ENCODE measurements around the gene SHC3. TPM values are rescaled to one million over a fixed set of nuclear protein-coding genes. Genes with fewer than 3 reads are reported as not detected.

Gene SHC3
- total RNA-seq, 2 experiments from 2014 or later: not detected

GRCh38 chr9:89014153-89014552 is 164.5 kb downstream of the SHC3 start:
- H3K27me3 Mint-ChIP-seq: peaks cover 2% of the 10 kb centered on the region
- ChIA-PET CTCF (no interaction called here), POLR2A (no interaction called here)
- DNase-seq (no peak), ATAC-seq (no peak)
- no peak for TF ChIP-seq CTCF (IDR thresholded peaks at IDR 0.05)
- no peak overlapping the region for H3K27ac Mint-ChIP-seq
- H3K4me1 Mint-ChIP-seq (ENCODE audit: low read depth): no peaks in the 10 kb centered on the region
- no peaks in the 10 kb centered on the region for H3K9me3 Mint-ChIP-seq
- intact Hi-C loops (cut with micrococcal nuclease): no loop called here
- no peak overlapping the region for H3K4me3 Mint-ChIP-seq
- no peaks in the 10 kb centered on the region for H3K36me3 Mint-ChIP-seq (ENCODE audit: low read depth)

- ATAC-seq (no peak), DNase-seq (no peak)
- no peaks in the 10 kb centered on the region for H3K9me3 Mint-ChIP-seq
- no peak overlapping the region for H3K27ac Mint-ChIP-seq
- H3K4me1 Mint-ChIP-seq (ENCODE audit: low read depth): no peaks in the 10 kb centered on the region
- H3K36me3 Mint-ChIP-seq (ENCODE audit: low read depth): no peaks in the 10 kb centered on the region
- no peak for TF ChIP-seq CTCF (IDR thresholded peaks at IDR 0.05)
- intact Hi-C loops (cut with micrococcal nuclease): no loop called here
- ChIA-PET CTCF (no interaction called here), POLR2A (no interaction called here)
- H3K27me3 Mint-ChIP-seq: peaks cover 2% of the 10 kb centered on the region
- no peak overlapping the region for H3K4me3 Mint-ChIP-seq
Measured at GRCh38 chr9:89013660-89014059, 165.0 kb downstream of the SHC3 start.

DNA sequence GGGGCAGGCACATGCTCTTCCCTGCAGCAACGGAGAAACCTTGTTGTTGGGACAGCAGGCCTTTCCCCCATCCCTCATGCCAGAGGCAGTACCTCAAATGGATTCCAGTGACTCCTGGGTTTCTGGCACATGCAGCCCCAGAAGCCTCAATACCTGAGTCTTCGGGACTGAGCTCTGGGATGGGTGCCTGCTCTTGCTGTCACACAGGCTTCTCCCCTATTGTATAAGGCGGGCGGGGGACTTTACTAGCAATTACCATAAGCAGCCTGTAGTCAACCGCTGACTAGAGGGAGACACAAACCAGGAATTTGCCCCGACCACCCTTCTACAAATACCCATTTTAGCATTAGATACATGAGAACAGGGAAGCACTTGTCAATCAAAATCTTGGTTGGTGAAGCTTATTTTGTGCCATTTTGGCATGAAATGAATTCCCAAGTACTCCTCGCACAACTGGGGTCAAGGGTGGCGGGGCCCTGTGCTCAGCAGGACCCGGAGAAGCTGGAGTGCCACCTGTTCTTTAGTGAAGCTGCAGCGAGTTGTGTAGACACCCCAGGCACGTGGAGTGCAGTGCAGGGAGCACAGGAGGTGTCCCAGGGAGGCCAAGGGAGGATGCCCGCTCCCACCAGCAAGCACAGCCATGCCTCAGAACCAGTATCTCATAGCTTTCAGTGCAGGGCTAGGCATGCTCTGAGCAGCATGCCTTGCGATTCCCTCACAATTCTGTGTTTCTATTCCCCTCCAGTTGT is 166.2 kb downstream of the SHC3 start:
- TF ChIP-seq CTCF (IDR thresholded peaks at IDR 0.05): no peak
- no peak for ATAC-seq
- no peak overlapping the region for H3K27ac Mint-ChIP-seq
- ChIA-PET CTCF (no interaction called here), POLR2A (no interaction called here)
- H3K4me3 Mint-ChIP-seq: no peak overlapping the region
- intact Hi-C loops (cut with micrococcal nuclease): no loop called here
- H3K27me3 Mint-ChIP-seq: no peaks in the 10 kb centered on the region
- no peak for DNase-seq
- H3K4me1 Mint-ChIP-seq (ENCODE audit: low read depth): no peaks in the 10 kb centered on the region
- no peaks in the 10 kb centered on the region for H3K36me3 Mint-ChIP-seq (ENCODE audit: low read depth)
- H3K9me3 Mint-ChIP-seq: no peaks in the 10 kb centered on the region

- CTCF ChIA-PET: interaction anchor here (1.0 kb wide), 1 partner anchor 11 kb away, joined by 5 read pairs; no protein-coding TSS in a partner anchor
- POLR2A ChIA-PET: no interaction called here
Measured at GRCh38 chr9:89011683-89012082, 166.9 kb downstream of the SHC3 start.

More at GRCh38 chr9:89011683-89012082, 166.9 kb downstream of the SHC3 start:
- no peak overlapping the region for H3K27ac Mint-ChIP-seq
- no peaks in the 10 kb centered on the region for H3K9me3 Mint-ChIP-seq
- intact Hi-C loops (cut with micrococcal nuclease): no loop called here
- H3K4me1 Mint-ChIP-seq (ENCODE audit: low read depth): no peaks in the 10 kb centered on the region
- DNase-seq: no peak
- no peaks in the 10 kb centered on the region for H3K27me3 Mint-ChIP-seq
- ATAC-seq: no peak
- H3K36me3 Mint-ChIP-seq (ENCODE audit: low read depth): no peaks in the 10 kb centered on the region
- H3K4me3 Mint-ChIP-seq: no peak overlapping the region
- no peak for TF ChIP-seq CTCF (IDR thresholded peaks at IDR 0.05)

Measured in activated CD8-positive, alpha-beta T cell treated with anti-CD3 and anti-CD28 coated beads for 36 hours (primary cell).